Smooth muscle cell (in vitro differentiated cells): ENCODE results near the gene MPRIP. TPM values are rescaled to one million over a fixed set of nuclear protein-coding genes. Genes with fewer than 3 reads are reported as not detected.

ENCODE experiments used
- DNase-seq: peaks from one replicate; lab custom pipeline; 2025; ENCODE audit not compliant: unreplicated experiment; lab: John Stamatoyannopoulos, UW
- H2AFZ ChIP-seq: fragments of 200-600 bp; sonication (generic); 2 replicates; pipeline ENCODE4 v1.6.0; 2016; ENCODE audit warnings: antibody characterized with exemption, low read depth, mild to moderate bottlenecking
- H3F3A ChIP-seq: fragments of 200-600 bp; sonication (generic); 2 replicates; pipeline ENCODE4 v1.6.0; 2017; ENCODE audit warnings: antibody characterized with exemption, low read depth
- H3K27ac ChIP-seq: fragments of 200-600 bp; sonication (generic); 2 replicates; pipeline ENCODE4 v1.5.1; 2016; ENCODE audit warnings: low read depth, mild to moderate bottlenecking
- H3K27me3 ChIP-seq: fragments of 200-600 bp; sonication (generic); 2 replicates; pipeline ENCODE4 v1.6.1; 2016; ENCODE audit warnings: low read depth, mild to moderate bottlenecking
- H3K36me3 ChIP-seq: fragments of 200-600 bp; sonication (generic); 2 replicates; pipeline ENCODE4 v1.5.1; 2016; ENCODE audit warnings: low read depth
- H3K4me1 ChIP-seq: fragments of 200-600 bp; sonication (generic); 2 replicates; pipeline ENCODE4 v1.5.1; 2016; ENCODE audit warnings: low read depth
- H3K4me2 ChIP-seq: fragments of 200-600 bp; sonication (generic); 2 replicates; pipeline ENCODE4 v1.6.0; 2016; ENCODE audit warnings: mild to moderate bottlenecking
- H3K4me3 ChIP-seq: fragments of 200-600 bp; sonication (generic); 2 replicates; pipeline ENCODE4 v1.5.1; 2016; ENCODE audit warnings: mild to moderate bottlenecking
- H3K79me2 ChIP-seq: fragments of 200-600 bp; sonication (generic); 2 replicates; pipeline ENCODE4 v1.6.0; 2016; ENCODE audit warnings: low read depth, mild to moderate bottlenecking
- H3K9ac ChIP-seq: fragments of 200-600 bp; sonication (generic); 2 replicates; pipeline ENCODE4 v1.6.0; 2016; ENCODE audit warnings: low read depth
- H3K9me3 ChIP-seq: fragments of 200-600 bp; sonication (generic); replicated peaks from 2 replicates; pipeline ENCODE4 v1.5.1; 2016; ENCODE audit warnings: low read depth
- H4K20me1 ChIP-seq: fragments of 200-600 bp; sonication (generic); 2 replicates; pipeline ENCODE4 v1.6.0; 2016; ENCODE audit warnings: low read depth
- WGBS: methylation state at CpG from one replicate; pipeline ENCODE4 v1.1.7; 2016; ENCODE audit warnings: low lambda C conversion rate; 5-methylcytosine and 5-hydroxymethylcytosine counted together
- polyA plus RNA-seq: library from polyadenylated mRNA; unstranded; fragments of >200 nt; fragmentation: Nextera tagmentation; extraction: Ambion mirVana; gene quantifications from 2 replicates; pipeline ENCODE4 v1.2.1, GENCODE V29; 2016
- total RNA-seq: library from RNA; depleted of rRNA; stranded (reverse); fragments of >200 nt; gene quantifications from 2 replicates; pipeline ENCODE4 v1.2.3, GENCODE V29; 2014
- TF ChIP-seq, protein P1 (sequence below): fragments of 200-600 bp; sonication (generic); IDR thresholded peaks from 2 replicates; pipeline ENCODE4 v1.5.1; 2017; ENCODE audit warnings: borderline replicate concordance, mild to moderate bottlenecking, antibody characterized with exemption; ENCODE audit not compliant: insufficient read depth, poor library complexity, severe bottlenecking

The MPRIP gene
- total and polyA plus RNA-seq, 2 experiments from 2014 or later, result 58.8 to 69.3 TPM

DNA sequence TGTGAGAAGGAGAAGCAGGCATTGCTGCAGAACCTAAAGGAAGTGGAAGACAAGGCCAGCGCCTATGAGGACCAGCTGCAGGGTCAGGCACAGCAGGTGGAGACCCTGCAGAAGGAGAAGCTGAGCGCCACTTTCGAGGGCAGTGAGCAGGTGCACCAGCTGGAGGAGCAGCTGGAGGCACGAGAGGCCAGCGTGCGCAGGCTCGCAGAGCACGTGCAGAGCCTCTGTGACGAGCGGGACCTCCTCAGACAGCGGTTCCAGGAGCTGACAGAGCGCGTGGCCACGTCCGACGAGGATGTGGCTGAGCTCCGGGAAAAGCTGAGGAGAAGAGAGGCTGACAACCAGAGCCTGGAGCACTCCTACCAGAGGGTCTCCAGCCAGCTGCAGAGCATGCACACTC lies 122.4 kb downstream of the MPRIP start:
- Histone ChIP-seq H3K9ac (no peak overlapping the region), H3K9me3 (no peaks in the 10 kb centered on the region), H3K4me1 (no peaks in the 10 kb centered on the region), H3K27me3 (no peaks in the 10 kb centered on the region), H3K4me2 (no peak overlapping the region), H3K4me3 (no peak overlapping the region), H4K20me1 (peaks cover 26% of the 10 kb centered on the region), H3K36me3 (peaks cover 8% of the 10 kb centered on the region), H3F3A (no peaks in the 10 kb centered on the region), H2AFZ (no peak overlapping the region), H3K27ac (no peak overlapping the region), H3K79me2 (no peaks in the 10 kb centered on the region)
- DNase-seq, result no peak
- 97% methylated on average over 17 of the region's 17 CpGs for WGBS
- TF ChIP-seq, protein P1, sequence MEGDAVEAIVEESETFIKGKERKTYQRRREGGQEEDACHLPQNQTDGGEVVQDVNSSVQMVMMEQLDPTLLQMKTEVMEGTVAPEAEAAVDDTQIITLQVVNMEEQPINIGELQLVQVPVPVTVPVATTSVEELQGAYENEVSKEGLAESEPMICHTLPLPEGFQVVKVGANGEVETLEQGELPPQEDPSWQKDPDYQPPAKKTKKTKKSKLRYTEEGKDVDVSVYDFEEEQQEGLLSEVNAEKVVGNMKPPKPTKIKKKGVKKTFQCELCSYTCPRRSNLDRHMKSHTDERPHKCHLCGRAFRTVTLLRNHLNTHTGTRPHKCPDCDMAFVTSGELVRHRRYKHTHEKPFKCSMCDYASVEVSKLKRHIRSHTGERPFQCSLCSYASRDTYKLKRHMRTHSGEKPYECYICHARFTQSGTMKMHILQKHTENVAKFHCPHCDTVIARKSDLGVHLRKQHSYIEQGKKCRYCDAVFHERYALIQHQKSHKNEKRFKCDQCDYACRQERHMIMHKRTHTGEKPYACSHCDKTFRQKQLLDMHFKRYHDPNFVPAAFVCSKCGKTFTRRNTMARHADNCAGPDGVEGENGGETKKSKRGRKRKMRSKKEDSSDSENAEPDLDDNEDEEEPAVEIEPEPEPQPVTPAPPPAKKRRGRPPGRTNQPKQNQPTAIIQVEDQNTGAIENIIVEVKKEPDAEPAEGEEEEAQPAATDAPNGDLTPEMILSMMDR, result no peak

DNA sequence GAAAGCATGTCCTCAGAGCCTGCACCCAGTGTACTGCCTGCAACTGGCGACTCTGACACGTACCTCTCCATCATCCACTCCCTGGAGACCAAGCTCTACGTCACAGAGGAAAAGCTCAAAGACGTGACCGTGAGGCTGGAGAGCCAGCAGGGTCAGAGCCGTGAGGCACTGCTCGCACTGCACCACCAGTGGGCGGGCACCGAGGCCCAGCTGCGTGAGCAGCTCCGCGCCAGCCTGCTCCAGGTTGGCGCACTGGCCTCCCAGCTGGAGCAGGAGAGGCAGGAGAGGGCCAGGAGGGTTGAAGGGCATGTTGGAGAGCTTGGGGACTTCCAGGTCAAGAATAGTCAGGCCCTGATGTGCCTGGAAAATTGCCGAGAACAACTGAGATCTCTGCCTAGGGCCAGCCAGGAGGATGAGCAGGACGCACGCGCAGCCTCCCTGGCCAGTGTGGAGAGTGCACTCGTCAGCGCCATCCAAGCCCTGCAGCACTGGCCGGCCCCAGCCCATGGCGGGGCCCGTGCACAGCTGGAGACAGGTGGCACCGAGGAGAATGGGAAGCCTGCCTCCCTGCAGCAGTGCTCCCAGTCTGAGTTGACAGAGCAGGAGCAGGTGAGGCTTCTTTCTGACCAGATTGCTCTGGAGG lies 123.5 kb downstream of the MPRIP start:
- Histone ChIP-seq H3K4me2 (no peak overlapping the region), H3K27ac (no peak overlapping the region), H2AFZ (no peak overlapping the region), H3K4me1 (no peaks in the 10 kb centered on the region), H3K9me3 (no peaks in the 10 kb centered on the region), H3K27me3 (no peaks in the 10 kb centered on the region), H3K4me3 (no peak overlapping the region), H3K36me3 (peaks cover 8% of the 10 kb centered on the region), H4K20me1 (peaks cover 31% of the 10 kb centered on the region), H3K9ac (no peak overlapping the region), H3K79me2 (no peaks in the 10 kb centered on the region), H3F3A (no peaks in the 10 kb centered on the region)
- no peak for DNase-seq
- 99% methylated on average over 23 of the region's 23 CpGs for WGBS
- TF ChIP-seq, protein P1, result no peak

DNA sequence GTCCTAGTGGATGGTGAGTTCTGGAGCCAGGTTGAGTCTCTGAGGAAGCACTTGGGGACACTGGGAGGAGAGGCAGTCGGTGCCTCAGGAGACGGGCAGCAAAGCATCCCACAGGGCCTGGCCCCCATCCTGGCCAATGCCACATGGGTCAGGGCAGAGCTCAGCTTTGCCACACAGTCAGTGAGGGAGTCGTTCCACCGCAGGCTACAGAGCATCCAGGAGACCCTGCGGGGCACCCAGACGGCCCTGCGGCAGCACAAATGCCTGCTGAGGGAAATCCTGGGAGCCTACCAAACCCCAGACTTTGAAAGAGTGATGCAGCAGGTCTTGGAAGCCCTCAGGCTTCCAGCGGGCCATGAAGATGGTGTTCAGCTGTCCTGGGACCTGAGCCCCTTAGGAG lies 124.2 kb downstream of the MPRIP start:
- no peaks in the 10 kb centered on the region for H3F3A ChIP-seq
- WGBS, result 96% methylated on average over 8 of the region's 8 CpGs
- no peak overlapping the region for H3K27ac ChIP-seq
- no peak overlapping the region for H3K9ac ChIP-seq
- no peak overlapping the region for H3K4me2 ChIP-seq
- H3K9me3 ChIP-seq, result no peaks in the 10 kb centered on the region
- H4K20me1 ChIP-seq, result peaks cover 31% of the 10 kb centered on the region
- H3K79me2 ChIP-seq, result no peaks in the 10 kb centered on the region
- H3K36me3 ChIP-seq, result peaks cover 8% of the 10 kb centered on the region
- no peak for DNase-seq
- TF ChIP-seq, protein P1, result no peak
- no peak overlapping the region for H3K4me3 ChIP-seq
- no peak overlapping the region for H2AFZ ChIP-seq
- no peaks in the 10 kb centered on the region for H3K4me1 ChIP-seq
- H3K27me3 ChIP-seq, result no peaks in the 10 kb centered on the region

DNA sequence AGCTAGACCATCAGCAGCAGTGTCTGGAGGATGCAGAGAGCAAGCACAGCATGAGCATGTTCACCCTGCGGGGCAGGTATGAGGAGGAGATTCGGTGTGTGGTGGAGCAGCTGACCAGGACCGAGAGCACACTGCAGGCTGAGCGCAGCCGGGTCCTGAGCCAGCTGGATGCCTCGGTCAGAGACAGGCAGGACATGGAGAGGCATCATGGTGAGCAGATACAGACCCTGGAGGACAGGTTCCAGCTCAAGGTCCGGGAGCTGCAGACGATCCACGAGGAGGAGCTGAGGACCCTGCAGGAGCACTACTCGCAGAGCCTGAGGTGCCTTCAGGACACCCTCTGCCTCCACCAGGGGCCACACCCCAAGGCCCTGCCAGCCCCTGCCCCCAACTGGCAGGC lies 125.1 kb downstream of the MPRIP start:
- Histone ChIP-seq H4K20me1 (peaks cover 27% of the 10 kb centered on the region), H3K9me3 (no peaks in the 10 kb centered on the region), H3F3A (no peaks in the 10 kb centered on the region), H3K79me2 (no peaks in the 10 kb centered on the region), H3K9ac (no peak overlapping the region), H3K27me3 (no peaks in the 10 kb centered on the region), H2AFZ (no peak overlapping the region), H3K4me2 (no peak overlapping the region), H3K36me3 (peaks cover 8% of the 10 kb centered on the region), H3K4me1 (no peaks in the 10 kb centered on the region), H3K27ac (no peak overlapping the region), H3K4me3 (no peak overlapping the region)
- TF ChIP-seq, protein P1, result no peak
- no peak for DNase-seq
- 96% methylated on average over 9 of the region's 10 CpGs for WGBS
